Spleen (tissue), 11 donors: Measurements from ENCODE around the gene KCNAB1. TPM values are rescaled to one million over a fixed set of nuclear protein-coding genes. Genes with fewer than 3 reads are reported as not detected.

Source experiments
- DNase-seq: peaks from one replicate; pipeline ENCODE4 v3.0.0-alpha.2; 2020
- H3K27ac ChIP-seq, 8 donors: fragments of 200-600 bp; sonication (generic) in 7 of 8; 1 replicate in 4 of 8; 2 replicates in 4 of 8; pipeline versions ENCODE4 v1.5.0 to v1.8.0; 2016 to 2021; ENCODE audit warnings: inconsistent platforms in 4 of 8, mild to moderate bottlenecking in 4 of 8, moderate library complexity in 1 of 8
- H3K27me3 ChIP-seq, 7 donors: fragments of 200-600 bp; sonication (generic) in 6 of 7; replicated peaks in 1 of 7; 1 replicate in 4 of 7; 2 replicates in 3 of 7; pipeline versions ENCODE4 v1.5.0 to v1.8.0; 2016 to 2021; ENCODE audit warnings: inconsistent platforms in 3 of 7, mild to moderate bottlenecking in 1 of 7
- H3K36me3 ChIP-seq, 6 donors: fragments of 200-600 bp; sonication (generic) in 5 of 6; 1 replicate in 4 of 6; 2 replicates in 2 of 6; pipeline versions ENCODE4 v1.5.0 to v1.8.0; 2016 to 2021; ENCODE audit warnings: inconsistent platforms in 2 of 6
- H3K4me1 ChIP-seq, 6 donors: fragments of 200-600 bp; sonication (generic) in 5 of 6; 1 replicate in 3 of 6; 2 replicates in 3 of 6; pipeline versions ENCODE4 v1.5.0 to v1.8.0; 2016 to 2021; ENCODE audit warnings: inconsistent platforms in 3 of 6
- H3K4me3 ChIP-seq, 8 donors: fragments of 200-600 bp; sonication (generic) in 7 of 8; 1 replicate in 4 of 8; 2 replicates in 4 of 8; pipeline versions ENCODE4 v1.5.0 to v1.8.0; 2016 to 2021; ENCODE audit warnings: inconsistent platforms in 4 of 8, mild to moderate bottlenecking in 4 of 8, moderate library complexity in 2 of 8
- H3K9me3 ChIP-seq, 8 donors: fragments of 200-600 bp; sonication (generic) in 7 of 8; 1 replicate in 4 of 8; 2 replicates in 4 of 8; pipeline versions ENCODE4 v1.5.0 to v1.8.0; 2016 to 2021; ENCODE audit warnings: inconsistent platforms in 4 of 8
- POLR2A ChIP-seq, 3 donors: fragments of 450-650 bp; IDR thresholded peaks; one replicate each; pipeline ENCODE4 v1.5.1; 2017; ENCODE audit warnings: antibody characterized with exemption in 3 of 3, mild to moderate bottlenecking in 1 of 3
- POLR2AphosphoS5 ChIP-seq, 3 donors: sonication (generic); formaldehyde crosslinking; IDR thresholded peaks; one replicate each; pipeline ENCODE4 v1.5.1; 2017; ENCODE audit warnings: antibody characterized with exemption in 3 of 3
- WGBS, 5 donors: extraction: QIAGEN DNeasy Blood & Tissue Kit in 3 of 5; methylation state at CpG; one replicate each; pipeline versions ENCODE4 v1.1.5 to v1.1.7; 2013 to 2018; 5-methylcytosine and 5-hydroxymethylcytosine counted together
- intact Hi-C: fragments of 100-400 bp; cut with DNase I; formaldehyde crosslinking; loops from one replicate; pipeline ENCODE4 v1.15.0; 2023; ENCODE audit warnings: low total_unique reads
- polyA plus RNA-seq, 3 donors: library from polyadenylated mRNA; stranded (reverse); fragments of 200-250 nt; gene quantifications; one replicate each; pipeline ENCODE4 v1.2.1, GENCODE V29; 2013
- total RNA-seq, 7 donors: library from RNA; depleted of rRNA in 3 of 7; stranded (reverse); fragments of >200 nt in 3 of 7; fragmentation: NEBNext Ultra II Directional in 4 of 7; extraction: Animal tissue kit (Norgen Biotek cat#: 25700) in 4 of 7; gene quantifications; one replicate each; pipeline versions ENCODE4 v1.1.0 to v1.2.1, GENCODE V29; 2016 to 2021
- TF ChIP-seq, protein P1 (sequence below), 11 experiments: fragments of 200-600 bp in 7 of 11; fragments of 450-650 bp in 4 of 11; sonication (generic) in 4 of 11; IDR thresholded peaks in 8 of 11; conservative IDR thresholded peaks in 3 of 11; 1 replicate in 7 of 11; 2 replicates in 4 of 11; pipeline versions ENCODE4 v1.4.0 to v1.8.0; 2016 to 2021; ENCODE audit warnings: antibody characterized with exemption in 11 of 11, inconsistent platforms in 4 of 11, mild to moderate bottlenecking in 1 of 11
- donor health status: healthy with polysubstance abuse.
- donor health status: DM: no; HTN: no; CAD: no; lungs with moderate emphysema.
- donor health status: DM: no; HTN: no; CAD: no.
- donor health status: Bipolar disorder and iron deficiency.
- donor health status: healthy.
- donor health status: DM: no; HTN: no; CAD: no.
- donor health status: DM: yes; HTN: yes; CAD: no.

The KCNAB1 gene
- total and polyA plus RNA-seq, 10 donors = 0.59 to 10.5 (median 6.3) TPM

- intact Hi-C loops = no loop called here
- WGBS, 5 donors = 76 to 89% (median 80%) methylated on average over 9 of the region's 9 CpGs
- no peak overlapping the region for H3K4me3 ChIP-seq
- TF ChIP-seq POLR2AphosphoS5 (IDR thresholded peaks at IDR 0.05) (no peak), POLR2A (IDR thresholded peaks at IDR 0.05) (no peak)
- TF ChIP-seq, protein P1, sequence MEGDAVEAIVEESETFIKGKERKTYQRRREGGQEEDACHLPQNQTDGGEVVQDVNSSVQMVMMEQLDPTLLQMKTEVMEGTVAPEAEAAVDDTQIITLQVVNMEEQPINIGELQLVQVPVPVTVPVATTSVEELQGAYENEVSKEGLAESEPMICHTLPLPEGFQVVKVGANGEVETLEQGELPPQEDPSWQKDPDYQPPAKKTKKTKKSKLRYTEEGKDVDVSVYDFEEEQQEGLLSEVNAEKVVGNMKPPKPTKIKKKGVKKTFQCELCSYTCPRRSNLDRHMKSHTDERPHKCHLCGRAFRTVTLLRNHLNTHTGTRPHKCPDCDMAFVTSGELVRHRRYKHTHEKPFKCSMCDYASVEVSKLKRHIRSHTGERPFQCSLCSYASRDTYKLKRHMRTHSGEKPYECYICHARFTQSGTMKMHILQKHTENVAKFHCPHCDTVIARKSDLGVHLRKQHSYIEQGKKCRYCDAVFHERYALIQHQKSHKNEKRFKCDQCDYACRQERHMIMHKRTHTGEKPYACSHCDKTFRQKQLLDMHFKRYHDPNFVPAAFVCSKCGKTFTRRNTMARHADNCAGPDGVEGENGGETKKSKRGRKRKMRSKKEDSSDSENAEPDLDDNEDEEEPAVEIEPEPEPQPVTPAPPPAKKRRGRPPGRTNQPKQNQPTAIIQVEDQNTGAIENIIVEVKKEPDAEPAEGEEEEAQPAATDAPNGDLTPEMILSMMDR (IDR thresholded peaks at IDR 0.05 in 8 of 11, conservative IDR thresholded peaks at IDR 0.05 in 3 of 11) = no peak
- H3K36me3 ChIP-seq = no peaks in the 10 kb centered on the region
- H3K4me1 ChIP-seq = no peaks in the 10 kb centered on the region
- H3K9me3 ChIP-seq = no peaks in the 10 kb centered on the region
- H3K27me3 ChIP-seq = peaks cover 0 to 3% (median 0%) of the 10 kb centered on the region in 7 donors
- no peak overlapping the region for H3K27ac ChIP-seq
- DNase-seq = no peak
Observed at GRCh38 chr3:156109989-156110388, 10.4 kb upstream of the KCNAB1 start.

DNA sequence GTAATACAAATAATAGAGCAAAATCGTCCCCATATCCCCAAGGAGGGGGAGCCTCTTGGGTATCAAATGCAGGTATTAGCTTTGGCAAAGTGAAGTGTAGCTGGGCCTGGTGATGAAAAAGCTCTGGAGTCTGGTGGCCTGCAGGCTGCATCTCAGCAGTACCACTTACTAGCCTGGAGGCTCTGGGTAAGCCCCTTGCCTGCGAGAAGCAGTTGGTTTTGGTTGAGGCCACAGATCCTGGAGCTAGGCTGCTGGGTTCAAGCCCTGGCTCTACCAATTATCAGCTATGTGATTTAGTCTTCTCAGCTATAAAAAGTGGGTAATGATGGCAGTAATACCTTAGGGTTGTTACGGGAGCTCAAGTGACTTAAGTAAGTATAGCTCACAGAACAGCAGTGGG, 6.1 kb downstream of the KCNAB1 start:
- H3K36me3 ChIP-seq = no peaks in the 10 kb centered on the region
- H3K9me3 ChIP-seq = no peaks in the 10 kb centered on the region
- 47 to 84% (median 74%) methylated on average over 3 of the region's 3 CpGs for WGBS, 5 donors
- no peak overlapping the region for H3K4me3 ChIP-seq
- H3K4me1 ChIP-seq = no peaks in the 10 kb centered on the region
- H3K27ac ChIP-seq = no peak overlapping the region
- H3K27me3 ChIP-seq = no peaks in the 10 kb centered on the region
- TF ChIP-seq, protein P1 (IDR thresholded peaks at IDR 0.05 in 8 of 11, conservative IDR thresholded peaks at IDR 0.05 in 3 of 11) = no peak
- TF ChIP-seq POLR2A (IDR thresholded peaks at IDR 0.05) = no peak
- no peak for TF ChIP-seq POLR2AphosphoS5 (IDR thresholded peaks at IDR 0.05)
- DNase-seq = no peak
- intact Hi-C loops = no loop called here

DNA sequence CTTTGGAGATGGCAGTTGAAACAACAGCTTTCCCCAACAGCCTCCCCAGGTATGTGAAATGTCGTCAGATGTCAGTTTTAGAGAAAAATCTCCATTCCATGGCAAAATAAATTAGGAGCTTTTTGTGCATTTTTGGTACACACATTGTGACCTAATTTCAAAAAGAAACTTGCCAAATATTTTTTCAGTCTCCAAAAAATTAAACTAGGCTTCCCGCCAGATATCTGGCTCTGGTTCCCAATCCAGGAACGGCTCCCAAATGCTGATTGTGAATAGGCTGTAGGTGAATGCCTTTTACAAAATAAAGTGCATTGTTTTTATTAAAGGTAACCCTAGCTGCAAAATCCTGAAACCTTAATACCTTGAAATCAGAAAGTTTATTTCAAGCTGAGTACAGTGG, 10.9 kb downstream of the KCNAB1 start:
- no peaks in the 10 kb centered on the region for H3K4me1 ChIP-seq
- no peaks in the 10 kb centered on the region for H3K36me3 ChIP-seq
- H3K27ac ChIP-seq = no peak overlapping the region
- WGBS, 5 donors = 63 to 91% (median 79%) methylated on average over 3 of the region's 3 CpGs
- intact Hi-C loops = no loop called here
- DNase-seq = no peak
- no peaks in the 10 kb centered on the region for H3K9me3 ChIP-seq
- TF ChIP-seq, protein P1 (IDR thresholded peaks at IDR 0.05 in 8 of 11, conservative IDR thresholded peaks at IDR 0.05 in 3 of 11) = no peak
- TF ChIP-seq POLR2A (IDR thresholded peaks at IDR 0.05) = no peak
- no peak for TF ChIP-seq POLR2AphosphoS5 (IDR thresholded peaks at IDR 0.05)
- peaks cover 0 to under 1% (median 0%) of the 10 kb centered on the region in 7 donors for H3K27me3 ChIP-seq
- no peak overlapping the region for H3K4me3 ChIP-seq

GRCh38 chr3:156131799-156132198, 11.4 kb downstream of the KCNAB1 start:
- no peak for DNase-seq
- H3K9me3 ChIP-seq = no peaks in the 10 kb centered on the region
- H3K27me3 ChIP-seq = peaks cover 0 to 6% (median 0%) of the 10 kb centered on the region in 7 donors
- no peaks in the 10 kb centered on the region for H3K4me1 ChIP-seq
- TF ChIP-seq POLR2AphosphoS5 (IDR thresholded peaks at IDR 0.05) (no peak), POLR2A (IDR thresholded peaks at IDR 0.05) (no peak)
- TF ChIP-seq, protein P1 (IDR thresholded peaks at IDR 0.05 in 8 of 11, conservative IDR thresholded peaks at IDR 0.05 in 3 of 11) = no peak
- no peak overlapping the region for H3K4me3 ChIP-seq
- H3K36me3 ChIP-seq = no peaks in the 10 kb centered on the region
- intact Hi-C loops = no loop called here
- H3K27ac ChIP-seq = no peak overlapping the region
